Left renal pelvis (tissue), 4 donors: ENCODE results near the gene SPTB. TPM values are rescaled to one million over a fixed set of nuclear protein-coding genes. Genes with fewer than 3 reads are reported as not detected.

ENCODE experiments used
- DNase-seq, 4 donors: peaks; one replicate each; pipeline ENCODE4 v3.0.0-alpha.2; 2013; ENCODE audit warnings: low read depth in 4 of 4, low spot score in 3 of 4
- polyA plus RNA-seq, 4 donors: library from polyadenylated mRNA; unstranded; fragments of 120-200 nt; gene quantifications; one replicate each; pipeline ENCODE4 v1.2.1, GENCODE V29; 2013; ENCODE audit not compliant: insufficient read length in 4 of 4

SPTB gene
- polyA plus RNA-seq, 4 donors: 9.6 to 16.8 (median 13.7) TPM

DNA sequence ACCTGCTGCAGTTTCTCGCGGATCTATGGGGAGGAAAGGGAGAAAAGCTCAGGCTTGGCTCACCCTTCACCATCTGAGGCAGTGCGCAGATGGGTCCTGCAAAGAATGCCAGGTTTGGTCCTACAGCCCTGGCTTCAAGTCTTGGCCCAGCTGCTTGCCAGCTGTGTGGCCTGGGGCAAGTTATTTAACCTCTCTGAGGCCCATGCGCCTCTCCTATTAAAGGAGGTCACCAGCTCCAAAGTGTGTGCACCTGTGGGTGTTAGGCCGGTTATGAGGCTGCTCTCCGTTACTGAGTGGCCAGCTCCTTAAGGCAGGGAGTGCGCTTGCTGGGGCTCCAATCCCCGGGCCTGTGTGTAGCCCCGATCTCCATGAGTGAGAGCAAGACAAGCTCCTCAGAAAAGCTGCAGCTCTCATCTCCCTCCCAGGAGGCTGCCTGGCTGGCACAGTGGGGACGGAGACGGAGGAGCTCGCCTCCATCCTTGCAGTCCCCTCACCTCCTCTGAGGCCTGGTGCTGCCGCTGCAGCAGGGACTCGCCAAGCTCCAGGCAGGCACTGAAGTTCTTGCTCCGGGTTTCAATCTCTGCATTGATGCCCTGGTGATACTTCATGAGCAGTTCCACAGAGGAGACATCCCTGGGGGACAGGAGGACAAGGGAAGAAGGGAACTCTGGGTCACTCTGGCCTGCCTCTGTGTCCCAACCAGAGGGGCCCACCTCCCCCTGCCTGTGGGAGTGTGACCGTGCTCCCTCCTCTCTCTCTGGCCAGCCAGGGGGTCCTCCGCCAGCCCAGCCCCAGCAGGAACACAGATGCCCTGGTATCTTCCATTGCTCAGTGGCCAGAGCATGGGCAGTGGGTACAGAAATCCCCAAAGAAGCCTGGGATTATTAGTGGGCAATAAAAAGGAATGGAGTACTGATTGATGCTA is 110.3 kb downstream of the SPTB start:
- DNase-seq: no peak

DNA sequence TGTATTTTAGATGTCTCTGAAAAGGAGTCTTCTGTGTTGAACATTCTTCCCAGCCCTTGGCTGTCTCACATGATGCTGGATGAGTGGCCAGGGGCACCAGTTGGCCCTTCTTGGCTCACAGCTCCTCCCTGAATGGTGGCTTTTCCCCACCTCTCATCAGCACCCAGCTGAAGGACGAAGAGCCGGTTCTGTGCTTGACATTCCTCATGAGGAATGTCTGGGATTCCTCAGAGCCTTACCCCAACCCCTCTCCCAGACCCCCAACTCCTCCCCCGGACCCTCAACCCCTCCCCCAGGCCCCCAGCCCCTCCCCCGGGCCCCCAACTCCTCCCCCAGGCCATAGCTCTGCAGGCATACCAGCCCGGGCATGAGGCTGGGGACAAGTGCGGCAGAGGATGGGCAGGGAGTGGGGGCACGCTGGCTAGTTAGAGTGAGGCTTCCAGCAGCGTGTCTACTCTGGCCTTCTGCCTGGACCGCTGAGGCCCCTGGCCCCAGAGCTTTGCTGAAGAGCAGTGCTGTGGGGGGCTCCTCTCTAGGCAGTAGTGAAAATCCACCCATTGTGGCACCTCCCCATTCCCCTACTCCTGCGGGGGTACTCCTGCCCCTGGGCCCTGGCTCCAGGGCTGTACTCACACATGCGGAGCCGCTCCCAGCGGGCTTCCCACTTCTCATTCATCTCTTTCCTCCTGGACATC is 111.2 kb downstream of the SPTB start:
- no peak for DNase-seq

DNA sequence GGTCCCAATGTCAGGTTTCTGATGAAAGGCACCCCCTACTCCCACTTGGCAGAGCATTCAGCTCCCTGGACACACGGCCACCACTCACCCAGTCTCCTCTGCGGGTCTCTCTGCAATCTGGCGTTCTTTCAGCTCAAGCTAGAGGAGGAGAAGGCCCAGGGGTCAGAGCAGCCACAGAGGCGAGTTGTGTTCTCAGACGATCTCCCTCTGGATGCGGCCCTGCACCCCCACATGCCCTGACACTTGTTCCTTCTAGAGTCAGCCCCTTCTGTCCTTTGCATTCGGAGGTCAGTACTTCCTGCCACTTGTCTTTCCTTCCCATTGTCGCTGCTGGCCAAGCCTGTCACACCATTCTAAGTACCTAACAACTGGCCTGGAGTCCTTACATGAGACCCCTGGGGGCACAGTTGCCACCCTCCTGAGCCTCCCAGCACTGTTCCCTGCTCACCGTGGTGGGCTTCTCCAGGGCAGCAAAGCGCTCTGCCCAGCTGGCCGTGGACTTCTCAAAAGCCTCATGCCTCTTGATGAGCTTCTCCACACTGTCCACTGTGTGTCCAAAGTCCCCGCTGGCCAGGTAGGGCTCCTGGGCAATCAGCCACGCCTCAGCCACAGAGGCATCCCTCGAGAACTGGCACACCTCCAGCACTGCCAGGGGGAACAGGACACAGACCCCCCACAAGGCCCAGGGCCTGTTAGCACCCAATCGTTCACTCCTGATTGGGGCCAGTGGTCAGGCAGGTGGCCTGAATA is 112.3 kb downstream of the SPTB start:
- no peak for DNase-seq

DNA sequence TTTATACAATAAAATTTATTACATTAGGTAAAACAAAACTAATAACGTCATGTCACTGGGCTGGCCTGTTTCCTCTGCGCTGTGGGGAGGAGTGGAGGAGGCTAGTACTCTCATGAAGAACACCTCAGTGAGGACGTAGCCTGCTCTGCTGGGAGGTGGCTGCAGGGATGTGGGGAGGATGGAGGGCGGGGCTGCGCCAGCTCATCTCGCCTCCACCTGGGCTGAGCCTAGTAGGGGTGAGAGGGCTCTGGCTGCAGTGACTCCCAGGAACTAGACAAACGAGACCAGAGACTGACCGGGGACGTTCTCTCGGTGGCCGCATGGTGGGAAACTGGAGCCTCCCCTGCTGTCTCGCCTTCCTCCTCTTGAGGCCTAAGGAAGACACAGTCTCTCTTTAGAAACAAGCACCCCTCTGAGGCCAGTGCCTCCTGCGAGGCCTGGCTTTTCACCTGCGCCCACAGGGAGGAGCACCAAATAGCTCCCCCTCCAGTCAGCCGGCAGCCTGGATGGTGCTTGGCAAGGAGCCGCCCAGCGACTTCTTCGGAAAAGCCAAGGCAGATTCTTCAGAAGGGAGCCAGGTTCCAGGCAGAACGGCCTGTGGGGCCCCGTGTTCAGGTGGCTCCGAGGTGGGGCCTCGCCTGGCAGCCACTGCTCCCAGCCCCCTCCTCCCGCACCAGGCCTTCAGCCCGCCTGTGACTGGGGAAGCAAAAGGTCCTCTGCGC is 113.1 kb downstream of the SPTB start:
- DNase-seq: no peak

DNA sequence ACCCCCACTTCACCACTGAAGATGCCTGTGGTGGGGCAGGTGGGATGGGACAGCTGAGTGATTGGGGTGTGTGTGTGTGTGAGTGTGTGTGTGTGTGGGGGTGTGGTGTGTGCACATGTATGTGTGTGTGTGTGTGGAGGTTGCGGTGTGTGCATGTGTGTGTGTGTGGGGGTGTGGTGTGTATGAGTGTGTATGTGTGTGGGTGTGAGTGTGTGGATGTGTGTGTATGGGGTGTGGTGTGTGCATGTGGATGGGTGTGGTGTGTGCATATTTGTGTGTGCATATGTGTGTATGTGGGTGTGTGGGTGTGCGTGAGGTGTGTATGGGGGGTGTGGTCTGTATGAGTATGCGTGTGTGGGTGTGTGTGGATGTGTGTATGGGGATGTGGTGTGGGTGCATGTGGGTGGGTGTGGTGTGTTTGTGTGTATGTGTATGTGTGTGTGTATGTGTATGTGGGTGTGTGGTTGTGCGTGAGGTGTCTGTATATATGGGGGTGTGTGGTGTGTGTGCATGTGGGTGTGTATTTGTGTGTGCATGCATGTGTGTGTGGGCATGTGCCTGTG is 113.9 kb downstream of the SPTB start:
- DNase-seq: no peak

DNA sequence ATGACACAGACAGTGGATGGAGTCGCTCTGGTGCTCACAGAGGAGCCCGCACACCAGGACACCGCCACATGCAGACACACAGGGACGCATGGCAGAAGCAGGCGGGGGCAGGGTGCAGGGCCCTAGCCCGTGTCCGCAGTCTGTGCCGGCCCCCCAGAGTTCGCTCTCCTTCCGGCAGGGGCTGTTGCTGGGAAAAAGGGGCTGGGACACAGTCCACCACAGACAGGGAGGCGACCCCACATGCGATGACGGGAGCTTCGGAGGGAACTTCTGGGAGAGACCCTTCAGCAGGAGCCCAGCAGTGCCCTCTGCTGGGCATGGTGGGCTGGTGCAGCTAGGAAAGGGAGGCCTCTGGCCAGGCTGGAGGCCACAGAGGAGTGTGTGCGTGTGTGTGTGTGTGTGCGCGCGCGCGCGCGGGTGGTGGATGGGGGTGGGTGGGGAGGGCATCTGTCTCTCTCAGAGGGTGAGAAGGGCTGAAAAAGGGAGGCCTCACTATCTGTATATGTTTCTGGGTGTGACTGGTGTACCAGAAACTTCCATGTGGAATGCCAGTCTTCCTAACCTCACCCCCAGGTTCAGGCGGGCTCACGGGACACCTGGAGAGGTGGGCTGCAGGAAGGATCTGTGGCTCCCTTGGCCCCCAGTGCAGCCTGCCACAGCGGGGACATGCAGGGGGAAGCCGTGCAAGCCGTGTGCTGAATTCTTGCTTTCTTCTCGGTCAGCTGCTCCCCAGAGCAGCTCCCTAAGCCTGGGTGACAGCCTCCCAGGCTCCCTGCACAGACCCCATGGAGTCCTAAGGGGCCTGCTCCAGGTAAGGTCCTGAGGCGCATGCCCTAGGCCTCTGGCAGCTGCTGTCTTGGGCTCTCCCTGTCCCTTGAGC is 114.8 kb downstream of the SPTB start:
- peak in 2 of 4 donors; percentile 70 to 79 for DNase-seq

DNA sequence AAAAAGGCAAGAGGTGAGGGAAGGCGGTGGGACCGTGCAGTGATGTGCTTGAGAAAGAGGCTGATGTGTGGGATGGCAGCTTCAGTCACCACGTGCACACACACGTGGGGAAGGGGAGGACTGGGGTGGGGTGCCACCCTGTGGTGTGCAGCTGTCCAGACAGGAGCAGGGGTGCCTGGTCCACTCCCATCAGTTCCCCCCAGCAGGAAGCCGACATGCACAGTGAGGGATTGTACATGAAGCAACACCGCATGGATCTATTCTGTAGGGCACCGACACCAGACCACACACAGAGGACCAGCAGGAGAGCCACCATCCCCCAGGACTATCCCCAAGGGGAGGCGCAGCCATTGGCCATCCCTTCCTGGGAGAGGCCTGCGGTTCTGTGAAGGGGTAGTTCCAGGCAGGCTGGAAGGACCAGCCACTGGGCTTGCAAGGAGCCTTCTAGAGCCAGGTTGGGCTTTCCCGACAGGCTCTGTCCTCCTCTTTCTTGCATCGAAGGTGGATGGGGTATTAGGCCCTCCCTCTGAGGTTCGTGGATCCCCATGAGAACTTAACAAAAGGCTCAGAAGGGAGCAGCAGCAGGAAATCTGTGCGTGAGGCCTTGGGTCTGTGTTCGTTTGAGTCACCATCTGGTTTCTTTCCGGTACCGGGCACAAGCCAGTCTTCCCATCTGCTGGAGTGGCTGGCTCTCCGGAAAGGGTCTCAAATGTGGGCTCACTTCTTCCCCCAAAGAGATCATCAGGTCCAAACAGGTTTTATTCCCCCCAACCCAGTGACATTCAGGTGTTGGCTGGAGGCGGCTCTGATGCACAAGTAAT is 115.7 kb downstream of the SPTB start:
- DNase-seq: no peak

DNA sequence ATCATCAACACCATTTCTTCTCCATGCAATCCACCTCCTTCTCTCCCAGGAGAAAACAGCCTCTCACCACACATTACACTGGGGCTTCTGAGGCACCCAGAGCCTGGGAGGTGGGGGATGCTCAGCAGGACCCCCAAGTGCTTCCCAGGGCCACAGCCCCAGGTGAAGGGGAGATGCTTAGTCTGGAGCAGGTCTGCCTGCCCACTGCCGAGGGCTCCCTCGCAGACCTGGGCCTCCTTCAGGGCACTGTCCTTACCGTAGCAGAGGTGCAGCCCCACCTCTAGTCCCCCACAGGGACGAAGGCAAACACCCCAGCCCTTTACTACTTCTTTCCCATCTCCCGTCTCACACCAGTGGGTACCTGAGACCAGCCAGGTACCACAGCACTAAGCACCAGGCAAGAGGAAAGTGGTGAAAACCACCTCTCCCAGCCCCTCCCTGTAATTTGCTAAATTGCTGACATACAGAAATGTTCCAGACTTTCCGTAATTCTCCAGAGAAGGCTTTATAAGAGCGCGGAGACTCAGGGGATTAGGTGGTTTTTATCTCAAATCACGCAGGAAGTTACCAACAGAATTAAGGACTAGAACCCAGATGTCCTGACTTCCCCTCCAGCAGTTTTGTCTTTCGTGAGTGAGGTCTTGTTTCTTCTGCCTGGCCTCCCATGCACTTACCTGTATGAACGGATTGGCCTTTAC is 116.5 kb downstream of the SPTB start:
- DNase-seq: no peak

DNA sequence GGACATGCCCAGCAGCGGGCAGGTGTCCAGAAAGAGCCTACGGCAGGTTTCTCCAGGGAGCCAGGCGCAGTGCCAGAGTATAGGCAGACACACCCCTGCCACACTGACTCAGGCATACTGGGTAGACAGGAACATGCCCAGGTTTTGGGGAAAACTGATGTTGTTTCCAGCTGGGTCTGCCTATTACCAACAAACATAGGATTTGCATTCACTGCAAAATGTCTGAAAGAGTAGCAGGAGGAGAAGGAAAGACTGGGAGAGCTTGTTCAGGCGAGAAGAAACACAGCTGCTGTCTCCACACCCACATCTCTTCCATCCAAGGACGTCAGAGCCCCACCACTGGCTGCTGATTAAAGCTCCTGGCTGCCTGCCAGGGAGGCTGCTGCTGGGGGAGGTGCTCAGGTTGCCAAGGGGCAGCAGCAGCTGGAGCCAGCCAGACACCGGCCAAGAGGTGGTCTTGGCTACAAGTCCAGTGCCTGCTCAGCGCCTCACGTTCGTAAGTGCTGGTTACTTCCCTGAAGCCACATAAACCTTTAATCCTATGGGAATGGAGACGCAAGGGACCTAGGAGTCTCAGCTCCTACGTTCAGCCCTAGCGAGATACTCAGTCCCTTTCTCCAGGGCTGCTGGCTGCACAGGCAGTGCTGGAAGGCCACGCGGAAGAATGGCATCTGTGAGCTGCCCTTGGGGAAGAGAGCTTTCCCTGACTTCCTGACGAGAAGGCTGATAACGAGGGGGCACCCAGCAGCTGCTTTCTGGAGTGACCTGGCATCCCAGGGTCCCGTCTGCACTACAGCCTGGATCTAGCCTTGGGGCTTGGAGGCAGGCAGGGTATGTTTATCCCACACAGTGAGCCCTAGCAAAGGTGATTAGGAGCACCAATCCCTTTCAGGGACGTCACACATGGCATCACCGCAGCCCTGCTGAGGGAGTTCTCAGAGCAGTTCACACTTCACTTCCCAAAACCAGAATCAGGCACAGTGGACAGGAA is 117.4 kb downstream of the SPTB start:
- DNase-seq: peak; percentile 88 to 91 (median 90)

DNA sequence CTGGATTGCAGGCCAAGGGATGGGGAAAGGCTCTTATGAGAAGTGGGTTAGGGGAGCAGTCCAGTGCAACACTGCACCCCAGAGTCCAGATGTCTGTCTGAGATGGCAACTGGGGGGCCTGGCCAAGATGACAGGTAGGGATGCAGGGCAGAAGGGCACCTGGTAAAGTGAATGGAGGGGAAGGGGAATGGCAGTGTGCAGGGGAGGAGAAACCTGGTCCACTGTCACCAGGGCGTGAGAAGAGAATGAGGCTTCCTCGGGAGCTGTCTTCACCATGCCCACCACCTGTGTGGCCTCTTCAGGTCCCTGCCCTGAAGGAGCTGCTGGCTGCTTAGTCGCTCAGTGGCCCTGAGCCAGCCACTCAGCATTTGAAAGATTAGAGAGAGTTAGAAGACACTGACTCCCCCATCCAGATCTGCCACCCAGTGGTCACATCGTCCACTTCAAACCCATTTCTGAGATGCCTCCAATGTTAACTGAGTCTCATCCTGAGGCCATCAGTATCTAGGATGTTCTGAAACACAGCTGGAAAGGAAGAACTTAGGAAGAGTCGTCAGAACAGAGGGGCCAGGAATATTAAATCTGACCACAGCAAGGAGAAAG is 118.2 kb downstream of the SPTB start:
- no peak for DNase-seq

DNA sequence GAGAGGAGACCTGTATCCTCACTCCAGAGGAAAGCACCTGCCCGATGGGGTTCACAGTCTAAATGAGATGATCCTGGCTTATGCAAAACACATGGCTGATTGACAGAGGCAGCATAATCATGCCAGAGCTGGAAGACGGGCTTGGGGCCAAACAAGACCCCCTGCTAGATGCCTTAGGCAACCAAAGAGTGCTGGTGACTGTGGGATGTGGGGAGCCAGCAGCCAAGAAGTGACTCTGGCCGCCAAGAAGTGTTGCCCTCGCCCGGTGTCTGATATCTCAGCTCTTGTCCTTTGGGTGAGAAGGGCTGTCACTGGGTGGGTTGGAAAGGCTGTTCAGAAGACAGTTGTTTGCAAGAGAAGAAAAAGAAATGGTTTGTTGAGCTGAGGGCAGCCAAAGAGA is 118.8 kb downstream of the SPTB start:
- DNase-seq: no peak

DNA sequence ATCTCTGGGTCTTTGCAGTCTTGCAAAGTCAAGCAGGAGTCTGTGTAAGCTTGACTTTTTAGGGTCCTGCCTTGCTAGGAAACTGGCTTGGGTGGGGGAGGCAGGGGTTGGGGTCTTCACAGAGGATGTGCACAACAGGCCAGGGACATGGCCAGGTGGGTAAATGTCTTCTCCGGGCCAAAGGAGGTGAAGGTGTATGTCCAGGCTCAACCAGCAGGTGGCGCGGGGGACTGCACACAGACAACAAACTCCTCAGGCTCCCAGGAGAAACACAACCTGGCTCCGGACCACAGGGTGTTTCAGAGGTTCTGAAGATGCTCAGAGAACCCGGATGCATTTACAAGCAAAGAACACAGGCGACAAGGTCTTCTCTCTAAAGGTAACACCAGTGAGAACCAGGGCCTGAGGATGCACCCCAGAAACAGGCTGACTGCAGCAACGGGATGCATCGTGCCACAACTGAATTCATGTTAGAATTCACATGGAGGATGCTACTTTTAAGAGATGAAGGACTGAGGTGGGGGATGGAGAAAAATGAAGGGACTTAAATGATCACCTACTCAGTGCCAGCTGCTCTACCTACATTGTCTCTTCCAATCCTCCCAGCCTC is 119.5 kb downstream of the SPTB start:
- DNase-seq: no peak

DNA sequence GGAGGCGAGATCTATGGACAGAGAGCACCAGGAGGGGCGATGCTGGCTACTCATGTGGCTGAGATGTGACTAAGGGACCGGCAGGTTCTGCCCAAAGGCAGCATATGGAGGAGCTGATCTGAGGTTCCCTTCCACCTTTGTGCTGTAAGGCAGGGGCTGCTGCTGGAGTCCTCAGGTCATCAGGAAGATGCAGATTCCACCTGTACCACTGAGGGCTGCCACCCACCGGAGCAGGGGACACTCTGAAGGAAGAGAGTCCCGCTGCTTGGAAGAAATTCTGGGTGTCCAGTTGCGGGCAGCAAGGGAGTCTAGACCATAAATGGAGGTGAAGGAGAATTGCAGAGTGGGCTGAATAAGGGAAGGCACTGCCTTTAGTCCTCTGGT is 120.2 kb downstream of the SPTB start:
- DNase-seq: no peak

DNA sequence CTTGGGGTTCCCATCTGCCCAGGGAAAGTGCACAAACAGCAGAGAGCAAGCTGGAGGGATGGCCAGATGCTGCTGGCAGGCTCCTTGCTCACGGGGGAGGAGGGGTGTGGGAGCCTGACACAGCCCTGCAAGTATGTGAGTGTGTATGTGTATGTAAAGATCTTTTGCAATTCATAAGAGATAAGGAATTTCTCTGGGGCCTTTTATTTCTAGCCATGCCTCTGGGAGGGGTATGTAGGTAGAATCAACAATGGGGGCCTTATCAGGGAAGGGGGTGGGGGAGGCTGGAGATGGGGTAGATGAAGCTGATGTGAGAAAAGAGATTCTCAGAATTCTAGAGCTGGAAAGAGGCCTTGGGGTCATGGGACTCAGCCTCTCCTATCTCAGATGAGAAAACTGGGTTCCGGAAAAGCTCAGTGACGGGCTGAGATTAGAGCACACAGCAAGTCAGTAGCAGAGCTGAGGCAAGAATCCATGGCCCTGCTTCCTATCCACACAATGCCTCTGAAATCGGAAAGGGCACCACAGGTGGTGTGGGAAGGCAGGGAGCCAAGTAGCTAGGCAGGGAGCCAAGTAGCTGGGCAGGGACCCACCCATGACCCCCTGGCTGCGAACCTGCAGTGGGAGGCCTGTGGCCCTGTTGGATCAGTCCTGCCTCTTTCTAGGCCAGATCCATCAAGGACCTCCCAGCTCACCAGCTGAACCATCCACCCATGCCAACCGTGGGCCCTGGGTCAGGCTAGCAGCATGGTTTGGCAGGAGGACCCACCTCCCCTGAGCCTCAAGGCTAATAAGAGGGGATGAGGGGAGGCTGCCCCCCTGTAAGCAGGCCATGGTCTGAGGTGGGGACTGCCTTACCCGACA is 120.8 kb downstream of the SPTB start:
- no peak for DNase-seq

DNA sequence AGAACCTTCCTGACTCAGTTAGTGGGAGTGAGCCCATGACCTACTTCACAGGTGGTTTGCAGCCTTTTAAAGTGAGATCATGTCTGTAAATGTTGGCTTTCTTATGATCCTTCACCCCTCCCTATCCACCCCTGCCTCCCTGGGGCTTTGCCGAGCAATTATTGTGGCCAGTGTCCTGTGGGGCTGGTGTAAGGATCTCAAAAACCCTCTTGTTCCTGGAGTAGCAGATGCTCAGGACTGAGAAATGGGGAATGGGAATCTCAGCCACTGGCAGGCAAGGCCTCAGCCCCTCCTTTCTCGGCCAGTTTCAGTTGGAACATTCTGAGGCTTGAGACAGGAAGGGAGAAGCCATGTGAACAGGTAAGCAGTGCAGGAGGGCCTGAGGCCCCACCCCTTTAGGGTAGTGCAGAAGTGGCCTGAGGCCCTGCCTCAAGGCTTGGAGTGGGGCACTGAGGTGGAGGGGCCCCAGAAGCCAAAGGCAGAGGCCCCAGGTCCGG is 121.6 kb downstream of the SPTB start:
- DNase-seq: no peak
